Fibroblast of lung (primary cell): Measurements from ENCODE around the gene LCN2. TPM values are rescaled to one million over a fixed set of nuclear protein-coding genes. Genes with fewer than 3 reads are reported as not detected.
A peak's percentile ranks its signal among the peaks of the same experiment; 100 is the strongest.

Experiments used
- DNase-seq, 2 donors: peaks; one replicate each; pipeline versions ENCODE4 v3.0.0 to v3.0.0-alpha.2; 2010; ENCODE audit warnings: low read depth in 2 of 2
- H2AFZ ChIP-seq: 2 replicates; pipeline ENCODE4 v1.5.1; 2012; ENCODE audit warnings: low read length, control low read depth, inconsistent platforms
- H3K27ac ChIP-seq: 2 replicates; pipeline ENCODE4 v1.5.1; 2011; ENCODE audit warnings: low read length, control low read depth; ENCODE audit not compliant: insufficient read depth
- H3K27me3 ChIP-seq: 2 replicates; pipeline ENCODE4 v1.5.1; 2011; ENCODE audit warnings: mild to moderate bottlenecking, low read length; ENCODE audit not compliant: control insufficient read depth, insufficient read depth
- H3K36me3 ChIP-seq: 2 replicates; pipeline ENCODE4 v1.5.1; 2011; ENCODE audit warnings: low read length; ENCODE audit not compliant: control insufficient read depth, insufficient read depth
- H3K4me1 ChIP-seq: 2 replicates; pipeline ENCODE4 v1.5.1; 2011; ENCODE audit warnings: low read length; ENCODE audit not compliant: control insufficient read depth, insufficient read depth; ENCODE audit errors: extremely low read depth
- H3K4me2 ChIP-seq: 2 replicates; pipeline ENCODE4 v1.5.1; 2011; ENCODE audit warnings: low read length, control low read depth; ENCODE audit not compliant: insufficient read depth; ENCODE audit errors: extremely low read depth
- H3K4me3 ChIP-seq, 4 experiments: fragments of 200-600 bp in 1 of 4; sonication (generic) in 1 of 4; replicated peaks in 1 of 4; 2 replicates each; pipeline ENCODE4 v1.5.1; 2011 to 2016; ENCODE audit warnings: low read length in 4 of 4, low read depth in 3 of 4, mild to moderate bottlenecking in 3 of 4, control low read depth in 2 of 4, inconsistent platforms in 1 of 4, mixed read lengths in 1 of 4; ENCODE audit not compliant: insufficient read depth in 1 of 4; ENCODE audit errors: control extremely low read depth in 1 of 4
- H3K79me2 ChIP-seq: 2 replicates; pipeline ENCODE4 v1.5.1; 2012; ENCODE audit warnings: mild to moderate bottlenecking, low read length, inconsistent platforms; ENCODE audit not compliant: control insufficient read depth, insufficient read depth
- H3K9ac ChIP-seq: 2 replicates; pipeline ENCODE4 v1.5.1; 2011; ENCODE audit warnings: mild to moderate bottlenecking, low read length, control low read depth; ENCODE audit not compliant: insufficient read depth
- H3K9me3 ChIP-seq: 2 replicates; pipeline ENCODE4 v1.5.1; 2012; ENCODE audit warnings: low read depth, low read length; ENCODE audit not compliant: control insufficient read depth, insufficient read depth
- H4K20me1 ChIP-seq: 2 replicates; pipeline ENCODE4 v1.5.1; 2011; ENCODE audit warnings: low read length; ENCODE audit not compliant: control insufficient read depth, insufficient read depth; ENCODE audit errors: extremely low read depth
- EZH2 ChIP-seq: IDR thresholded peaks from 2 replicates; pipeline ENCODE4 v1.5.1; 2012; ENCODE audit warnings: low read length, control low read depth, mild to moderate bottlenecking; ENCODE audit errors: missing control alignments
- polyA minus RNA-seq: library from RNA; depleted of rRNA, polyadenylated mRNA; stranded (reverse); fragments of >200 nt; gene quantifications from 2 replicates; pipeline ENCODE4 v1.2.3, GENCODE V29; 2011; ENCODE audit warnings: low replicate concordance
- polyA plus RNA-seq, 2 donors: library from polyadenylated mRNA; depleted of rRNA in 1 of 2; stranded (reverse) in 1 of 2; unstranded in 1 of 2; fragments of >200 nt; gene quantifications; 2 replicates each; pipeline ENCODE4 v1.2.1, GENCODE V29; 2011 to 2012; ENCODE audit warnings: missing spikeins in 1 of 2
- total RNA-seq: library from RNA; depleted of rRNA; stranded (reverse); fragments of >200 nt; gene quantifications from 2 replicates; pipeline ENCODE4 v1.2.1, GENCODE V29; 2014
- TF ChIP-seq, protein P1 (sequence below), 2 donors: IDR thresholded peaks in 1 of 2; conservative IDR thresholded peaks in 1 of 2; 1 replicate in 1 of 2; 2 replicates in 1 of 2; pipeline ENCODE4 v1.5.1; 2011 to 2012; ENCODE audit warnings: low read length in 2 of 2, control low read depth in 1 of 2, inconsistent platforms in 1 of 2, low read depth in 1 of 2, mild to moderate bottlenecking in 1 of 2

The LCN2 gene
- total RNA-seq = not detected in 2 replicates
- not detected in 2 replicates for polyA plus RNA-seq
- polyA plus RNA-seq (2012) = not detected in 2 replicates
- polyA minus RNA-seq = not detected in 2 replicates

GRCh38 chr9:128149001-128149701 is at the start of gene LCN2:
Gene LCN2 (plus strand): TSS chr9:128149453. CDS start chr9:128149526, 73 bp downstream.
- Histone ChIP-seq H3K79me2 (no peaks in the 10 kb centered on the region), H4K20me1 (no peaks in the 10 kb centered on the region), H3K27ac (no peak within 1 kb of the TSS), H3K27me3 (peaks cover 4% of the 10 kb centered on the region), H3K4me2 (no peak within 1 kb of the TSS), H3K9ac (no peak within 1 kb of the TSS), H3K36me3 (no peaks in the 10 kb centered on the region), H3K9me3 (no peaks in the 10 kb centered on the region), H3K4me1 (no peaks in the 10 kb centered on the region), H3K4me3 (no peak within 1 kb of the TSS), H2AFZ (no peak within 1 kb of the TSS)
- no peak for TF ChIP-seq EZH2
- TF ChIP-seq, protein P1, sequence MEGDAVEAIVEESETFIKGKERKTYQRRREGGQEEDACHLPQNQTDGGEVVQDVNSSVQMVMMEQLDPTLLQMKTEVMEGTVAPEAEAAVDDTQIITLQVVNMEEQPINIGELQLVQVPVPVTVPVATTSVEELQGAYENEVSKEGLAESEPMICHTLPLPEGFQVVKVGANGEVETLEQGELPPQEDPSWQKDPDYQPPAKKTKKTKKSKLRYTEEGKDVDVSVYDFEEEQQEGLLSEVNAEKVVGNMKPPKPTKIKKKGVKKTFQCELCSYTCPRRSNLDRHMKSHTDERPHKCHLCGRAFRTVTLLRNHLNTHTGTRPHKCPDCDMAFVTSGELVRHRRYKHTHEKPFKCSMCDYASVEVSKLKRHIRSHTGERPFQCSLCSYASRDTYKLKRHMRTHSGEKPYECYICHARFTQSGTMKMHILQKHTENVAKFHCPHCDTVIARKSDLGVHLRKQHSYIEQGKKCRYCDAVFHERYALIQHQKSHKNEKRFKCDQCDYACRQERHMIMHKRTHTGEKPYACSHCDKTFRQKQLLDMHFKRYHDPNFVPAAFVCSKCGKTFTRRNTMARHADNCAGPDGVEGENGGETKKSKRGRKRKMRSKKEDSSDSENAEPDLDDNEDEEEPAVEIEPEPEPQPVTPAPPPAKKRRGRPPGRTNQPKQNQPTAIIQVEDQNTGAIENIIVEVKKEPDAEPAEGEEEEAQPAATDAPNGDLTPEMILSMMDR (conservative IDR thresholded peaks at IDR 0.05 in 1 of 2, IDR thresholded peaks at IDR 0.05 in 1 of 2; ENCODE audit: low read depth in 1 of 2, low read length in 2 of 2) = no peak
- DNase-seq = no peak

DNA sequence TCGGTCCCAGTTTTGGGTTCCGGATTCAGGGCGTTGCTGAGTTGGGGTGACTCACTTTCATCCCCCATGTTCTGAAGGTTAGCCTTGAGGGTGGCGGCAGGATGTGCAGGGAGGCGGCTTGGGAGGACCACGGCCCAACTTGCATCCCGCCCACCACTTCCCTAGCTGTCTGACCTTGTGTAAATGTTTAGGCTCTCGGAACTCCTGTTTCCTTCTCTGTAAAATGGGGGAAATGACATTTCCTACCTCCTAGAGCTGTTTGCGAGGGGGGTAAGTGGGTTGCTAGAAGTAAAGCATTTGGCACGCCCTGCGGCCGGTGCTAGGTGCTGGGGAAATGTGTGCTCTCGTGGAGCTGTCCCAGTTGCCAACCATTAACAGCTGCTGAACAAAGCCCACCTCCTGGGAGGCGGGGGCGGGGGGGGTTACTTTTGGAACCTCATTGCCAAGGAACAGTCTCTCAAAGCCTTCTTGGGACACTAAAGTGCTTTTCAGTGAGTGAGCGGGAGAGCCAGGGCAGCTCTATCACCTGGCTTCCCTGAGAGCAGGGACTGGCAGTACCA is 49.2 kb upstream of the LCN2 start:
- Histone ChIP-seq H3K4me1 (peaks cover 28% of the 10 kb centered on the region), H2AFZ (no peak overlapping the region), H3K4me2 (peak overlapping the region; percentile 99), H3K27me3 (no peaks in the 10 kb centered on the region), H3K27ac (peak overlapping the region; percentile 99), H3K79me2 (peaks cover 63% of the 10 kb centered on the region), H4K20me1 (no peaks in the 10 kb centered on the region), H3K9me3 (no peaks in the 10 kb centered on the region), H3K4me3 (peak overlapping the region; percentile 60 to 64 (median 62)), H3K9ac (peak overlapping the region; percentile 91), H3K36me3 (peaks cover 44% of the 10 kb centered on the region)
- peak in 1 of 2 donors; percentile 36 for DNase-seq
- no peak for TF ChIP-seq EZH2
- TF ChIP-seq, protein P1 (conservative IDR thresholded peaks at IDR 0.05 in 1 of 2, IDR thresholded peaks at IDR 0.05 in 1 of 2; ENCODE audit: low read depth in 1 of 2, low read length in 2 of 2) = no peak

GRCh38 chr9:128100581-128100980 is 48.7 kb upstream of the LCN2 start:
- no peaks in the 10 kb centered on the region for H4K20me1 ChIP-seq
- peaks cover 24% of the 10 kb centered on the region for H3K4me1 ChIP-seq
- DNase-seq = no peak
- TF ChIP-seq, protein P1 (conservative IDR thresholded peaks at IDR 0.05 in 1 of 2, IDR thresholded peaks at IDR 0.05 in 1 of 2; ENCODE audit: low read depth in 1 of 2, low read length in 2 of 2) = no peak
- no peak for TF ChIP-seq EZH2
- peaks cover 57% of the 10 kb centered on the region for H3K79me2 ChIP-seq
- peak overlapping the region; percentile 99 for H3K4me2 ChIP-seq
- peaks cover 44% of the 10 kb centered on the region for H3K36me3 ChIP-seq
- peak overlapping the region in 1 of 4 experiments; percentile 64 for H3K4me3 ChIP-seq
- H3K27me3 ChIP-seq = no peaks in the 10 kb centered on the region
- H3K9me3 ChIP-seq = no peaks in the 10 kb centered on the region
- H2AFZ ChIP-seq = no peak overlapping the region
- H3K9ac ChIP-seq = no peak overlapping the region
- peak overlapping the region; percentile 99 for H3K27ac ChIP-seq
